GM12873 (cell line): ENCODE data around the gene TMEM239.

Experiments used
- TF ChIP-seq, protein P1 (sequence below): IDR thresholded peaks from 2 replicates; pipeline ENCODE4 v1.5.1; 2012; ENCODE audit warnings: low read depth, mild to moderate bottlenecking, moderate library complexity, low read length, control low read depth; ENCODE audit not compliant: insufficient read depth; ENCODE audit errors: missing control alignments

TMEM239 gene

GRCh38 chr20:2867081-2867864, 51.1 kb downstream of the TMEM239 start:
- TF ChIP-seq, protein P1, sequence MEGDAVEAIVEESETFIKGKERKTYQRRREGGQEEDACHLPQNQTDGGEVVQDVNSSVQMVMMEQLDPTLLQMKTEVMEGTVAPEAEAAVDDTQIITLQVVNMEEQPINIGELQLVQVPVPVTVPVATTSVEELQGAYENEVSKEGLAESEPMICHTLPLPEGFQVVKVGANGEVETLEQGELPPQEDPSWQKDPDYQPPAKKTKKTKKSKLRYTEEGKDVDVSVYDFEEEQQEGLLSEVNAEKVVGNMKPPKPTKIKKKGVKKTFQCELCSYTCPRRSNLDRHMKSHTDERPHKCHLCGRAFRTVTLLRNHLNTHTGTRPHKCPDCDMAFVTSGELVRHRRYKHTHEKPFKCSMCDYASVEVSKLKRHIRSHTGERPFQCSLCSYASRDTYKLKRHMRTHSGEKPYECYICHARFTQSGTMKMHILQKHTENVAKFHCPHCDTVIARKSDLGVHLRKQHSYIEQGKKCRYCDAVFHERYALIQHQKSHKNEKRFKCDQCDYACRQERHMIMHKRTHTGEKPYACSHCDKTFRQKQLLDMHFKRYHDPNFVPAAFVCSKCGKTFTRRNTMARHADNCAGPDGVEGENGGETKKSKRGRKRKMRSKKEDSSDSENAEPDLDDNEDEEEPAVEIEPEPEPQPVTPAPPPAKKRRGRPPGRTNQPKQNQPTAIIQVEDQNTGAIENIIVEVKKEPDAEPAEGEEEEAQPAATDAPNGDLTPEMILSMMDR = no peak
